GM19397 (cell line): ENCODE data around the gene GARIN5A.

Experiments used
- ATAC-seq: cut with Tn5 transposase; IDR thresholded peaks from one replicate; pipeline ENCODE4 v1.9.1; 2021; ENCODE audit warnings: mild to moderate bottlenecking, moderate library complexity; ENCODE audit not compliant: unreplicated experiment

Gene GARIN5A

GRCh38 chr19:50435627-50436026 lies 41.0 kb downstream of the GARIN5A start:
- ATAC-seq = no peak

GRCh38 chr19:50435221-50435620 lies 41.4 kb downstream of the GARIN5A start:
- no peak for ATAC-seq

- no peak for ATAC-seq
Observed at GRCh38 chr19:50434525-50434924, 42.1 kb downstream of the GARIN5A start.

GRCh38 chr19:50433201-50434180 lies 43.2 kb downstream of the GARIN5A start:
- no peak for ATAC-seq

GRCh38 chr19:50432221-50433028 lies 44.2 kb downstream of the GARIN5A start, which contains the start of gene MYBPC2:
Gene MYBPC2 (plus strand): TSS chr19:50432892. CDS start chr19:50432954, 62 bp downstream.
- peak; percentile 16 for ATAC-seq

GRCh38 chr19:50431343-50432220 lies 45.1 kb downstream of the GARIN5A start:
- ATAC-seq = peak; percentile 70

- no peak for ATAC-seq
Observed at GRCh38 chr19:50430888-50431342, 45.7 kb downstream of the GARIN5A start.

- no peak for ATAC-seq
Observed at GRCh38 chr19:50428772-50429463, 47.7 kb downstream of the GARIN5A start.

GRCh38 chr19:50427997-50428425 lies 48.6 kb downstream of the GARIN5A start:
- ATAC-seq = no peak

GRCh38 chr19:50427318-50427925 lies 49.2 kb downstream of the GARIN5A start:
- ATAC-seq = no peak

- ATAC-seq = no peak
Observed at GRCh38 chr19:50425581-50425980, 51.1 kb downstream of the GARIN5A start.

GRCh38 chr19:50423279-50424113 lies 53.2 kb downstream of the GARIN5A start:
- no peak for ATAC-seq

- no peak for ATAC-seq
Observed at GRCh38 chr19:50422397-50423278, 54.0 kb downstream of the GARIN5A start.

- no peak for ATAC-seq
Observed at GRCh38 chr19:50420808-50421207, 55.8 kb downstream of the GARIN5A start.

- no peak for ATAC-seq
Observed at GRCh38 chr19:50420127-50420526, 56.5 kb downstream of the GARIN5A start.

GRCh38 chr19:50419580-50420035 lies 57.0 kb downstream of the GARIN5A start:
- no peak for ATAC-seq

- ATAC-seq = no peak
Observed at GRCh38 chr19:50419022-50419579, 57.5 kb downstream of the GARIN5A start.
